SJCRH30 (cell line): ENCODE results near the gene ATG2B. TPM values are rescaled to one million over a fixed set of nuclear protein-coding genes. Genes with fewer than 3 reads are reported as not detected.
A peak's percentile ranks its signal among the peaks of the same experiment; 100 is the strongest.

Source experiments
- DNase-seq, 2 experiments: peaks; one replicate each; pipeline ENCODE4 v3.0.0-alpha.2; 2015 to 2020
- H3K27ac ChIP-seq: fragments of 250-450 bp; sonication (Bioruptor Pico); 2 replicates; pipeline ENCODE4 v1.5.1; 2020; ENCODE audit warnings: mild to moderate bottlenecking, moderate library complexity
- H3K27me3 ChIP-seq: fragments of 250-450 bp; sonication (Bioruptor Pico); 2 replicates; pipeline ENCODE4 v1.5.1; 2020; ENCODE audit warnings: mild to moderate bottlenecking, moderate library complexity
- H3K36me3 ChIP-seq: fragments of 250-450 bp; sonication (Bioruptor Pico); 2 replicates; pipeline ENCODE4 v1.5.1; 2020; ENCODE audit warnings: mild to moderate bottlenecking, moderate library complexity
- H3K4me1 ChIP-seq: fragments of 250-450 bp; sonication (Bioruptor Pico); 2 replicates; pipeline ENCODE4 v1.5.1; 2020; ENCODE audit warnings: mild to moderate bottlenecking, moderate library complexity
- H3K4me3 ChIP-seq: fragments of 250-450 bp; sonication (Bioruptor Pico); 2 replicates; pipeline ENCODE4 v1.5.1; 2020; ENCODE audit warnings: mild to moderate bottlenecking, moderate library complexity
- H3K9me3 ChIP-seq: fragments of 250-450 bp; sonication (Bioruptor Pico); replicated peaks from 2 replicates; pipeline ENCODE4 v1.5.1; 2020; ENCODE audit warnings: mild to moderate bottlenecking, moderate library complexity
- total RNA-seq: library from RNA; depleted of rRNA; stranded (reverse); fragments of >200 nt; shearing (Covaris generic); gene quantifications from 2 replicates; pipeline ENCODE4 v1.2.3, GENCODE V29; 2014; rRNA removed

ATG2B gene
- 12.7 and 14.1 TPM in 2 replicates for total RNA-seq

GRCh38 chr14:96362965-96363750, at the start of gene ATG2B, which contains the start of gene GSKIP:
TSS of gene ATG2B (minus strand) at chr14:96363341. CDS start at chr14:96362976, 365 bp downstream.
TSS of gene GSKIP (plus strand) at chr14:96363526. CDS start at chr14:96382248, 18,722 bp downstream.
- H3K36me3 ChIP-seq, result no peaks in the 10 kb centered on the region
- no peaks in the 10 kb centered on the region for H3K9me3 ChIP-seq
- peak; percentile 90 to 91 for DNase-seq
- H3K27me3 ChIP-seq, result no peaks in the 10 kb centered on the region
- no peaks in the 10 kb centered on the region for H3K4me1 ChIP-seq
- peak within 1 kb of the TSS; percentile 66 for H3K27ac ChIP-seq
- peak within 1 kb of the TSS; percentile 97 for H3K4me3 ChIP-seq

DNA sequence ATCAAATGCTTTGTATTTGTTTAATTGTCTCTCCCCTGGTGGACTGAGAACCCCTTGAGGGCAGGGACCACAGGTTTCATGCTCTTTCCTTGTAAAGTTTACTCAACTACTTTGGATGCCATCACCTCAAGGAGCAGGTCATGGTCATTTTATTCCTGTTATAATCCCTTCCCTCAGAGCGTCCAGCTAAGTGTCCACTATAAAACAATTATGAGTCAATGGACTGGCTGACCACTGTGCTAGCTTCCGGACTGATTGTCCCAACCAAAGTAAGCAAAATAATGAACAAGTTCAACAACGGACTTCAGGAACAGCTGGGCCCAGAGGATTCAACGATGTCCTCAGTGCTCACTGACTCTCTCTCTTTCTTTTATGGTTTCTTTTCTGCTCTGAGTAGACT, 47.0 kb upstream of the ATG2B start:
- no peak overlapping the region for H3K4me3 ChIP-seq
- no peaks in the 10 kb centered on the region for H3K36me3 ChIP-seq
- H3K27ac ChIP-seq, result no peak overlapping the region
- H3K4me1 ChIP-seq, result no peaks in the 10 kb centered on the region
- H3K27me3 ChIP-seq, result no peaks in the 10 kb centered on the region
- no peaks in the 10 kb centered on the region for H3K9me3 ChIP-seq
- DNase-seq, result no peak

GRCh38 chr14:96409701-96410100, 46.6 kb upstream of the ATG2B start:
- no peak for DNase-seq
- no peaks in the 10 kb centered on the region for H3K36me3 ChIP-seq
- H3K27ac ChIP-seq, result no peak overlapping the region
- no peaks in the 10 kb centered on the region for H3K9me3 ChIP-seq
- H3K27me3 ChIP-seq, result no peaks in the 10 kb centered on the region
- H3K4me3 ChIP-seq, result no peak overlapping the region
- H3K4me1 ChIP-seq, result no peaks in the 10 kb centered on the region

DNA sequence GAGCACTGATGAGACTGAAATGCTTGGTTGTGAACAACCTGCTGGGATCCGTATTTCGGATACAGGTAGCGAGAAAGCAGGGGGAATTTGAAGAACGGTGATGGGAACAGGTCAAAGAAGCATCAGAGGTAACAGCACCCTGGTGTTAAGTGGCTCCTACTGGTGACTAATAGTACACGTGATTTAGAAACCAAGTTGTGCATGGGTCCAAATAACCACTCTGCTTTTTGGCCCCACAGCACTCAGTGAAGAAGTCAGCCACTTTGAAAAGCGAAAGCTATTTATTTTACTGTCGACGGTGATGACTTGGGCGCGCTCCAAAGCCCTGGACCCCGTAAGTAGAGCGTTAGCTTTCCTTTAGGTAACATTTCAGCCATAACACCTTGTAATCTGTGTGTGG, 45.5 kb upstream of the ATG2B start:
- Histone ChIP-seq H3K4me1 (no peaks in the 10 kb centered on the region), H3K9me3 (no peaks in the 10 kb centered on the region), H3K36me3 (no peaks in the 10 kb centered on the region), H3K27me3 (no peaks in the 10 kb centered on the region), H3K27ac (no peak overlapping the region), H3K4me3 (no peak overlapping the region)
- no peak for DNase-seq

GRCh38 chr14:96407935-96408570, 44.9 kb upstream of the ATG2B start:
- no peak overlapping the region for H3K27ac ChIP-seq

DNA sequence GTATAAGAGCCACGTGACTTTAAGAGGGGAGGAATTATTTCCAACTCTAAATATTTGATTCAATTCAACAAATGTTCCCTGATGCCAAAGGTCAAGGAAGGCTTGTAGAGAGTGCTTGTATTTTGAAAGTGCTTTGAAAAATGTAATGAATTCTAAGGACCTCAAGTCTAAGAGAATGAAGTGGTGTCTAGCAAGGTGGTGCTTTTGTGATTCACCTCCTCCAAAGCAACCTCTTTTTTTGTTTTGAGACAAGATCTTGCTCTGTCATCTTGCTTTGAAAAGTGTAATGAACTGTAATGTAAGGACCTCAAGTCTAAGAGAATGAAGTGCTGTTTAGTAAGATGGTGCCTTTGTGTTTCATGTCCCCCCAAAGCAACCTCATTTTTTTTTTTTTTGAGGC, 42.5 kb upstream of the ATG2B start:
- no peak for DNase-seq
- Histone ChIP-seq H3K27ac (no peak overlapping the region), H3K4me1 (no peaks in the 10 kb centered on the region), H3K9me3 (no peaks in the 10 kb centered on the region), H3K4me3 (no peak overlapping the region), H3K36me3 (no peaks in the 10 kb centered on the region), H3K27me3 (no peaks in the 10 kb centered on the region)

More at GRCh38 chr14:96407935-96408570, 44.9 kb upstream of the ATG2B start:
- H3K36me3 ChIP-seq, result no peaks in the 10 kb centered on the region
- DNase-seq, result no peak
- H3K4me1 ChIP-seq, result no peaks in the 10 kb centered on the region
- H3K27me3 ChIP-seq, result no peaks in the 10 kb centered on the region
- no peaks in the 10 kb centered on the region for H3K9me3 ChIP-seq
- H3K4me3 ChIP-seq, result no peak overlapping the region

GRCh38 chr14:96403409-96403808, 40.3 kb upstream of the ATG2B start:
- no peak for DNase-seq
- no peaks in the 10 kb centered on the region for H3K9me3 ChIP-seq
- no peak overlapping the region for H3K27ac ChIP-seq
- no peak overlapping the region for H3K4me3 ChIP-seq
- H3K27me3 ChIP-seq, result no peaks in the 10 kb centered on the region
- H3K4me1 ChIP-seq, result no peaks in the 10 kb centered on the region
- H3K36me3 ChIP-seq, result no peaks in the 10 kb centered on the region

DNA sequence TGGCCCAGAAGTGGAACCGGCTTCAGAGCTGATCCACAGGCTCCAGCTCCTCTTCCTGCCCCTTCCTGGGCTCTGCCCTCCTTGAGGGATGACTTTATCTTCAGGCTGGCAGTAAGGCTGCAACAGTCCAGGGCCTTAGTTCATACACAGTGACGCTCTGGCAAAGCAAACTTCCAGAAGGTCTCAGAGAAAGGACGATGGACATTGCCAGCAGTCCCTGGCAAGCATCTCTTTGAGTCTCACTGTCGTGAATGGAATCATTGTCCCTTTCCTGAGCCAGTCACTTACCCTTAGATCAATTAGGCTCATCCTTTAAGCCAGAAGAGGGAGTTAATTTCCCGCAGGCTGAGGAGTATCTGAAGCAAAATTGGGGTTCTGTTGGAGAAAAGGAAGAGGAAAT, 37.4 kb upstream of the ATG2B start:
- H3K4me3 ChIP-seq, result no peak overlapping the region
- H3K4me1 ChIP-seq, result no peaks in the 10 kb centered on the region
- H3K9me3 ChIP-seq, result no peaks in the 10 kb centered on the region
- no peak overlapping the region for H3K27ac ChIP-seq
- no peaks in the 10 kb centered on the region for H3K36me3 ChIP-seq
- DNase-seq, result no peak
- no peaks in the 10 kb centered on the region for H3K27me3 ChIP-seq

- no peaks in the 10 kb centered on the region for H3K4me1 ChIP-seq
- no peaks in the 10 kb centered on the region for H3K9me3 ChIP-seq
- no peaks in the 10 kb centered on the region for H3K36me3 ChIP-seq
- H3K27ac ChIP-seq, result no peak overlapping the region
- no peaks in the 10 kb centered on the region for H3K27me3 ChIP-seq
- H3K4me3 ChIP-seq, result no peak overlapping the region
- no peak for DNase-seq
These were observed 36.3 kb upstream of the ATG2B start for GRCh38 chr14:96399405-96399804.

- no peak overlapping the region for H3K27ac ChIP-seq
- DNase-seq, result no peak
These were observed 35.8 kb upstream of the ATG2B start for GRCh38 chr14:96398921-96399320.

GRCh38 chr14:96398432-96398831, 35.3 kb upstream of the ATG2B start:
- H3K9me3 ChIP-seq, result no peaks in the 10 kb centered on the region
- no peak for DNase-seq

More at GRCh38 chr14:96398921-96399320, 35.8 kb upstream of the ATG2B start:
- Histone ChIP-seq H3K27me3 (no peaks in the 10 kb centered on the region), H3K4me3 (no peak overlapping the region), H3K4me1 (no peaks in the 10 kb centered on the region), H3K9me3 (no peaks in the 10 kb centered on the region), H3K36me3 (no peaks in the 10 kb centered on the region)

GRCh38 chr14:96394047-96394815, 31.1 kb upstream of the ATG2B start:
- H3K27ac ChIP-seq, result no peak overlapping the region
- H3K4me1 ChIP-seq, result no peaks in the 10 kb centered on the region
- no peak overlapping the region for H3K4me3 ChIP-seq
- H3K9me3 ChIP-seq, result no peaks in the 10 kb centered on the region
- H3K27me3 ChIP-seq, result no peaks in the 10 kb centered on the region
- DNase-seq, result no peak
- no peaks in the 10 kb centered on the region for H3K36me3 ChIP-seq

More at GRCh38 chr14:96398432-96398831, 35.3 kb upstream of the ATG2B start:
- Histone ChIP-seq H3K27ac (no peak overlapping the region), H3K27me3 (no peaks in the 10 kb centered on the region), H3K36me3 (no peaks in the 10 kb centered on the region), H3K4me1 (no peaks in the 10 kb centered on the region), H3K4me3 (no peak overlapping the region)

DNA sequence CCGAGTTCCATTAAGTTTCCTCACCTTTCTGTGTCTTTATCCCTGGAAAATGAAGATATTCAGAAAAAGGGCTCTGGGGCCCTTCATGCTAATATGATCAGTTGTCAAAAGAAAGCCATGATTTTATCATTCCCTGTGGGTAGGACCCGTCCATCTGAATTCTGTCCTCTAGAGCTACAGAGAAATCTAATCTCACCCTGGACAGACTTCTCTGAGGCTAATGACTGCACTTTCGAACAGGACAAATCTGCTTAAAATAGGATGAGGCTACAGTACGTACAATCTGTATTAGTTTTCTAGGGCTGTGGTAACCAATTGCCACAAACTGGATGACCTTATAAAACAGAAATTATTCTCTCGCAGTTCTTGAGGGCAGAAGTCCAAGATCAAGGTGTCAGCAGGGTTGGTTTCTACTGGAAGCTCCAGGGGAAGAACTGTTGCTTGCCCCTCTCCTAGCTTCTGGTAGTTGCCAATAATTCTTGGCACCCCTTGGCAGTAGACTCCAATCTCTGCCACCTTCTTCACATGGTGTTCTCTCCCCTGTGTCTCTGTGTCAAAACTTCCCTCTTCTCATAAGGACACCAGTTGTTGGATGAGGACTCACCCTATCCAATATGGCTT, 30.0 kb upstream of the ATG2B start:
- H3K36me3 ChIP-seq, result no peaks in the 10 kb centered on the region
- no peaks in the 10 kb centered on the region for H3K4me1 ChIP-seq
- DNase-seq, result no peak
- H3K9me3 ChIP-seq, result no peaks in the 10 kb centered on the region
- no peaks in the 10 kb centered on the region for H3K27me3 ChIP-seq
- H3K27ac ChIP-seq, result no peak overlapping the region
- H3K4me3 ChIP-seq, result no peak overlapping the region

GRCh38 chr14:96391293-96392118, 28.4 kb upstream of the ATG2B start:
- peak overlapping the region; percentile 67 for H3K27ac ChIP-seq
- H3K36me3 ChIP-seq, result no peaks in the 10 kb centered on the region
- H3K4me1 ChIP-seq, result no peaks in the 10 kb centered on the region
- no peaks in the 10 kb centered on the region for H3K9me3 ChIP-seq
- no peaks in the 10 kb centered on the region for H3K27me3 ChIP-seq
- H3K4me3 ChIP-seq, result peak overlapping the region; percentile 74
- DNase-seq, result peak; percentile 93 to 94
